Nucleus accumbens (tissue), 56 donors: ENCODE measurements around the gene GABPA.

Experiments
- DNase-seq, 56 donors: peaks; one replicate each; lab custom pipeline; 2025; lab: John Stamatoyannopoulos, UW

The GABPA gene

GRCh38 chr21:25801217-25802014, 66.6 kb downstream of the GABPA start:
- DNase-seq, result peak in 46 of 56 donors; percentile 3 to 75 (median 30)

- DNase-seq, result no peak
Measured at GRCh38 chr21:25806060-25806459, 71.3 kb downstream of the GABPA start.

- DNase-seq, result no peak
Measured at GRCh38 chr21:25807191-25807590, 72.4 kb downstream of the GABPA start.

- no peak for DNase-seq
Measured at GRCh38 chr21:25809013-25809412, 74.2 kb downstream of the GABPA start.

- DNase-seq, result no peak
Measured at GRCh38 chr21:25811186-25811585, 76.4 kb downstream of the GABPA start.

GRCh38 chr21:25813917-25814316, 79.1 kb downstream of the GABPA start:
- no peak for DNase-seq

- DNase-seq, result no peak
Measured at GRCh38 chr21:25818121-25818520, 83.3 kb downstream of the GABPA start.

- no peak for DNase-seq
Measured at GRCh38 chr21:25818551-25818950, 83.8 kb downstream of the GABPA start.
